ENCODE data around the gene ENPEP.
"Not testable (repeated sequence)": the region's sequence is repeated elsewhere in the genome, so short reads cannot be mapped to it uniquely, and the experiment has no call there.

Gene ENPEP

DNA sequence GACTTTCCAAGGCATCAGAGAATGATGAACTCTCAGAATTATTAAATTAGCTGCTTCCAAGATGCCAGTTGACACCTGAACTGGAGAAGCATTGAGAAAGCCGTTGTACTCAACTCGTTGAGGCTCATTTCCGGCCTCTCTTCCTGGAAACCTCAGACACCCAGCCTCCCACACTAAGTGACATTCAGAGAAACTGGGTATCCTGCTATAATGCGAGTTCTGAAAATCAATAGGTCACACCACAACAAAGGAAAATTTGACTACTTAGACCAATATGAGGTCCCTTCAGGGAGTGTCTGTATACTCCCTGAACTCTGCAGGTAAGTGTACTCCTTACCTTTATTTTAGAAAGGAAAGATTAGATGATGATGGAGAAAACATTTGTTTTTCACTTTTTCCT is 51.2 kb downstream of the ENPEP start:
- DNase-seq: no peak

GRCh38 chr4:110532901-110533589 is 57.1 kb downstream of the ENPEP start:
- DNase-seq: no peak

GRCh38 chr4:110533590-110533910 is 57.6 kb downstream of the ENPEP start:
- DNase-seq: no peak

GRCh38 chr4:110533940-110534339 is 58.0 kb downstream of the ENPEP start:
- no peak for DNase-seq

DNA sequence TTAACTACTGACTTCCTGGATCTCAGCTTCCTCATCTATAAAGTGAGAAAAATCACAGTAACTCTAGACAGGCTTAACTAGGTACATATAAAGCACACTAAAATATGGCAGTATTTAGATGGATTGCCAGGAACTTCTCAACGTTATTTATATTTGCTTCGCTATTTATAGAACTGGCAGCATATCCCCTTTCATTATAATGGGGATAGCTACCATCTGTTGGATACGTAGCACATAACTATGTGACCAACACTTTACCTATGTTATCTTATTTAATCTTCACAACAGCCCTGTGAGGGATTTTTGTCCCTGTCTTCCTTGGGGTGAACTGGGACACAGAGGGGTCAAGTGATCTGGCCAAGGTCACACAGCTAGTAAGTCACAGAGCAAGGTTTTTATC is 64.6 kb downstream of the ENPEP start:
- DNase-seq: no peak

- no peak for DNase-seq
Measured at GRCh38 chr4:110540982-110541451, 65.1 kb downstream of the ENPEP start.

DNA sequence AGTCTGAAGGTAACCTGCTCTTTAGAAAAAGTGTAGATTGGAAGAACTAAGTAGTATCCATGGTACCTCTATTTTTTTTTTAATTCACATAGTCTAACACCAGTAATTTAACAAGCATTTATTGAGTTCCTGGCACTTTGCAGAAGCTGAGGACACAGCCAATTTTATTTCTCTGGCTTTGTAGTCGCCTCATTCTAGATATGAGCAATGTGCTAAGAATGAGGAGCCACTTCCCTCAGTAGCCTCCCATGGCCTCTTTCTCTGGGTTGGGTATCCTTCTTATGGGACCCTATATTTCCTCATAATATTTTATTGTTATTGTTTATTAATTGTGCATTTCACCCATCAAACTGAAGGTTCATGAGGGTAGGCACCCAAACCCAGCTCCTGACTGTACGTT is 67.6 kb downstream of the ENPEP start:
- DNase-seq: no peak

DNA sequence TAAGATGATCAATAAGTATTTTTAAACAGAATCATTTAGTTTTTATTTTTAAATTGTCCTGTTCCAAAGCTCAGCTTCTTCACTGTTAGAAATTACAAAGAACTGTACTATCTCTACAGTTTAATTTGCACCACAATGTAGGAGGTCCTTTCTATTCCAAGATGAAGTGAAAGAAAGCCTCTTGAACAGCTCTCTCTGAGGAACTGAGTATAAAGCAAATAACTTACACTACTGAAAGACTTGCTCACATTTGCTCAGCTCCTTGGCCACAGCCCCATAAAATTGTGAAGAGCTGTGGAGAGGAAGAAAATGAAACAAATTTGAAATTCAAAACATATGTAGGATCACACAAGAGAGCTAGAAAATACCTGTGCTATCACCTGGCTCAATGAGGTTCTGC is 68.6 kb downstream of the ENPEP start:
- no peak for DNase-seq

DNA sequence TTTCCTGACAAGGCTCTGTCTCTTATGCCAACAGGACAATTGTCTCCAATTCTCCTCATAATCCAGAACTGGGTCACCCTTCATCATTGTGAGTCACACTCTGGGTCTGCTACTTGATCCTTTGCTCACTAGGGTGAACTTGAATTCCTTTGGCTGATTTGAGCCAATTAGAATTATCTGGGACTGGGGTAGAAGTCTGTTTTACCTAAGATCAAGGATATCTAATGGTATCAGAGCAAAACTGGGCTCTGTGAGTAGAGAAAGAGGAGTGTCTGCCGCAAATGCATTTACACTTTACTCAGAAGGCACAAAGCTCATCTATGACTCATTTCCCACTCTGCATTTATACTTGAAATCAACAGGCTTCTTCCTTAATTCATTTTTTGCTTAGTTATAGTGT is 74.3 kb downstream of the ENPEP start:
- DNase-seq: no peak

DNA sequence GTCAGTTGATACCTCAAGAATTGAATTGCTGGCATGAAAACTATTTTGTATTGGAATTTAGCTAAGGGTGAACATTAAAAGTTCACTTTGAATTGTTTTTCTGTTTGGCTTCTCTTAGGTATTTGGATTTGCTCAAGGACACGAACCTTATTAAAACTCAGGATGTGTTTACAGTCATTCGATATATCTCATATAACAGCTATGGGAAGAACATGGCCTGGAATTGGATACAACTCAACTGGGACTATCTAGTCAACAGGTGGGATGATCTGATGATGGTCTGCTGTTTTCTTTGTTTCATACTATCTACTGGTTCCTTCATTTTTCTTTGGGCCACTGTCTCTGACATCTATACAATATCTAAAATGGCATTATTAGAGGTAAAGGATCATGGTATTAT is 77.2 kb downstream of the ENPEP start:
- no peak for DNase-seq

DNA sequence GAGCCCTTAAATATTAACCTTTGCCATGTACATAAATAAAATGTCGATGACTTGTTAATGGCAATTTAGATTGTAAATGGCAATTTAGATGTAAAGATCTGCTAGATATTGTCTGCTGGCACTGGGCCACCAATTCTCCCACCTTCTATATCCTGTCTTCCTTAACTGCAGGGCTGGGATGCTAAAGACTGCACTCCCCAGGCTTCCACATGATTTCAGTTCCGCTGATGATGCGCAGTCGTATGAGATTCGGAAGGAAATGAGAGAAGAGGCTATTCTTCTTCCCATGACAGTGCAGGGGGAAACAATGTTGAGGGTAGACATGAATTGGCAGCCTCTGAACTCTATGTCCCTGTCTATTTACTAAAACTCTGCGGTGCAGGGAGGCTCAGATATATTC is 91.3 kb downstream of the ENPEP start:
- DNase-seq: no peak

- not testable (repeated sequence) for DNase-seq
Measured at GRCh38 chr4:110576696-110577095, 100.7 kb downstream of the ENPEP start.

DNA sequence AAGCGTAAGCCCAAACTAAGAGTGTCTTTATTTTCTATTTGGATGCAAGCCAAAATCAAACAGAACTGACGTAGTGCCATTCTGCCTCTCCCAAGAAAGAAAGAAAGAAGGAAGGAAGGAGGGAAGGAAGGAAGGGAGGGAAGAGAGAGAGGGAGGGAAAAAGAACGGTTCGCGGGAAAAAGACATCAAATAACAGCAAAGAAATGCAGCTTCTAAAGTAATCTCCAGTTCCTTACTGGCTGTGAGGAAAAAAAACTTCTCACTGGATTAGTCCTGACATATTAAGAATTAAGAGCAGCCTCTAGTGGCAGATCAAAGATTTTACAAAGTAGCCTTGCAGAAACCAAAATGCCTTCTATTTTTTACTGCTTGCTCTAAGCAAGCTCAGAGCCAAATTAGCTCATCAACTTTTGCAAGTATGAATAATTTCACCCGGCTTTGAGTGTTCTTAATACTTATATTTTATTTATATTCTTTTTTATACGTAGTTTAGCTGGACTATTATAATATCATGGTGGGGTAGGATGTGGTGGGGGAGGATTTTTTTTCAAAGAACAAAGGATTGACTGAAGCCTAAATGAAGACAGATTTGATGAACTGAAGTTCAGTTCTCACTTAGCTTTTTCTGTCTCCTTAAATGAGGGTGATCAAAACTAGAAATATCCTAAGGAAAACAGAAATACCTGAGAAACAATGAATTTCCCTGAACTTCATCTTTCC is 110.3 kb downstream of the ENPEP start:
- no peak for DNase-seq

DNA sequence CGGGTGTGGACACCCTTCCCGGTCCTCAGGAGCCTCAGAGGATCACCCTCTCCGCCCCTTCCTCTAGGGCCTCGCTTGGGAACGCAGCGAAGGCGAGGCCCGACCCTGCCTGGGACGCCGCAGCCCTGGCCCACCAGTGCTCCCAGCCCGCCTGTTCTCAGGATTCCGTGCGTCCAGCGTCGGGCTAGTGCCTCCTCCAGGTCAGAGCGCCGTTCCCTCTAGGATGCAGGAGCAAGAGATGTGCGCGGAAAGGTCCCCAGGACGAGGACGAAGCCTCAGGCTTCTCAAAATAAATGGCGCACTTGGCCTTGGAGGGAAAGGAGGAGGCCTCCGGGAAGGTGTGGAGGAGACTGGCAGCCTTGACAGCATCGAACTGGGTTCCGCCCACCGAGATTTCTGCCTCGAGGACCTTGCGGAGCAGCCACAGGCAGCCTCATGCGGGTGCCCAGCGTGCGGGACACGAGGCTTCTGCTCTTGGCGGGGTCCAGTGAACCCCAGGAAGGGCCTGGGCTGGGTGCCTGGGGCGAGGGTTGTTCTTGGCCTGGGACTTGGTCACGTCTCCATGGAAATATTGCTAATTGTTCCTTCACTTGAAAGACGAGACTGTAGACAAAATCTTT is 111.8 kb downstream of the ENPEP start:
- DNase-seq: no peak

DNA sequence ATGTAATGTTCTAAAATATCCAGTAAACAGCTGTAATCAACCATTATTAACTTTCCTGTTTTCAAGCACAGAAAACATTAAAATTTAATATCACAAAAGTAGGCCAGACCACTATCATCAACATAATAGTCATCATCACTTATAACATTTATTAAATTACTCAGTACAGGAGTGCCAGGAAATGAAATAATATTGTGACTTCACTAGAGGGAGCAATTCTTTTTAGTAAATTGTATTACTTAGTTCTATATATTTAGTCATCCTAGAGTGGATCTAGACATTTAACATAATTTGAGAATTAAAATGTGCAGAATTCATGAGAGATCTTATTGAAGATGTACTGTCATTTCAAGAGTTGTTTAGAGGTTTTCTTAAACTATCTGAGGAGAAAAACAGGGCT is 113.3 kb downstream of the ENPEP start:
- DNase-seq: no peak

DNA sequence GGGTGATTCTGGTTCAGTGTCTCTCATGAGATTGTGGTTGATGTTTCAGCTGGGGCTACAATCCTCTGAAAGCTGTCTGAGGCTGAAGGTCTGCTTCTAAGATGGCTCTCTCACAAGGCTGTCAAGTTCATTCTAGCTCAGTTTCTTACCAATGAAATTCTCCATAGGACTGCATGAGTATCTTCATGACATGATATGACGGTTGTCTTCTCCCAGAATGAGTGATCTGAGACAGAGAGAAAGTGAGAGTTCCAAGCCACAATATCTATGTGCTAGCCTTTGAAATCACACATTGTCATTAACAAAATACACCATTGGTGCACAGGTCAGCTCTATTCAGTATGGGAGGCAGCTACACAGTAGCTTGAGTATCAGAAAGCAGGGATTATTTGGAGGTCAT is 119.6 kb downstream of the ENPEP start:
- no peak for DNase-seq

DNA sequence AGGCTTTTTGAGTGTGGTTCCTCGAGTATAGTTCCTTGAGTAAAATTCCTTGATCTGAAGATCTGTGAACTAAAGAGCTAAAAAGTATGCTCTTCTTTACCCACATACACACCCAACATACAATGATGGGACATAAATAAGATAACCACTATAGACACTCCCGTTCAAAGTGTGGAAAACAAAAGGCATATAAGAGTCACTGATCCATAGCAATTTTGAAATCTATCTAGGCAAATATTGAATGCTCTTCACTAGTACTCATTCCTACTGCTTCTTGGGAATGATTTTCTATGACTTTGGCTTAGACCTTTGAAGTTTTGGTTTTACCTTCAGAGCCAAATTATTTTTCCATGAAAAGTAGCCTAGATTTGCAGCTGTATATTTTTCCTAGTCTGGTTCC is 120.5 kb downstream of the ENPEP start:
- no peak for DNase-seq

- no peak for DNase-seq
Measured at GRCh38 chr4:110597582-110597981, 121.6 kb downstream of the ENPEP start.

- no peak for DNase-seq
Measured at GRCh38 chr4:110602061-110602460, 126.1 kb downstream of the ENPEP start.

GRCh38 chr4:110605077-110605476 is 129.1 kb downstream of the ENPEP start:
- no peak for DNase-seq

- DNase-seq: no peak
Measured at GRCh38 chr4:110609044-110609750, 133.2 kb downstream of the ENPEP start.

- no peak for DNase-seq
Measured at GRCh38 chr4:110610620-110610939, 134.6 kb downstream of the ENPEP start.

DNA sequence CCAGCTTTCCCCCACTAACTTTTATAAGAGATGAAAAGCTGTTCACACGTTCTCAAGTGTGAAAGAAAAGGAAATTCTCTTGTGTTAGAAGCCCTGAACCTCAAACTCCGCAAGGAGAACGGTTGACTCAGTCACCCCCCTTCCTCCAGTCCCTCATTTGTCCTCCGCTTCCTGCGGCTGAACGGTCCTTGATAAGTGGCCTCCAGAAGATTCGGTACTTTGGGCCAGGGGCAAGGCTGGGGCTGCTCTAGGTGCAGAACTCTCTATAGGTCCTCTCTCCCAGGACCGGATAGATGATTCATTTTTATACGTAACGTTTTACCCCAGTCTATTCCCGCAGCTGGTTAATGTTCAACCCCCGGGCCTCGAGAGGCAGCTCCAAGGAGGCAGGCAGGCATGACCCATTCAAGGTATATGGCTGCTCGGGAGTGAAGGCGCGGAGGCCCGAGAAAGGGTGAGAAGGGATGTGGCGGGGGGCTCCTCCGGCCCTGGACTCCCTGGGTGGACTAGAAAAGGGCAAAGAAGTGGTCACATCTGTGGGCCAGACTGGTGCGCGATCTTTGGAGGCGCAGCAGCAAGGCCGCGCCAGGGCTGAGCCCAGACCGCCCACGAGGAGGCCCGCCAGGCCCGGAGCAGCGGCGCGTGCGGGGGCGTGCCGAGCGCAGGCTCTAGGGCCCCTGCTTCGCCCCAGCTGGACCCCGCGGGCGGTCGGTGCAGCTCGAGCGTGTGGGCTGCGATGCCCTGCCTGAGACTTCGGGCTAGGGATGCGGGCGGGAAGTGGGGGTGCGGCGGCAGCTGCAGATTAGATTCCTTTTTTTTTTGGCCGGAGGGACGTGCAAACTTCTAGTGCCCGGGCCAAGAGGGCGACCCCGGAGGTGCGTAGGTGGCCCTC is 135.2 kb downstream of the ENPEP start:
- DNase-seq: no peak
